ENCODE measurements around the gene CCDC170.

The CCDC170 gene

GRCh38 chr6:151464702-151465101 is 29.1 kb upstream of the CCDC170 start:
- no peak overlapping the region for H3K9ac ChIP-seq (ENCODE audit: low read length)
- no peaks in the 10 kb centered on the region for H3K27me3 ChIP-seq (ENCODE audit: control insufficient read depth in 1 of 2, insufficient read depth in 2 of 2, low read length in 2 of 2)
- H3K4me1 ChIP-seq (ENCODE audit: insufficient read depth, low read length), result peaks cover 4% of the 10 kb centered on the region
- no peaks in the 10 kb centered on the region for H3K9me3 ChIP-seq (ENCODE audit: low read length)
- no peak overlapping the region for H3K4me3 ChIP-seq (ENCODE audit: low read depth in 1 of 2, low read length in 2 of 2)
- peaks cover 32% of the 10 kb centered on the region for H3K36me3 ChIP-seq (ENCODE audit: insufficient read depth, low read length)
- H3K27ac ChIP-seq (ENCODE audit: low read depth, low read length), result no peak overlapping the region

- H3K27me3 ChIP-seq (ENCODE audit: control insufficient read depth in 1 of 2, insufficient read depth in 2 of 2, low read length in 2 of 2), result no peaks in the 10 kb centered on the region
- H3K9ac ChIP-seq (ENCODE audit: low read length), result no peak overlapping the region
- no peaks in the 10 kb centered on the region for H3K4me1 ChIP-seq (ENCODE audit: insufficient read depth, low read length)
- H3K4me3 ChIP-seq (ENCODE audit: low read depth in 1 of 2, low read length in 2 of 2), result no peak overlapping the region
- no peaks in the 10 kb centered on the region for H3K9me3 ChIP-seq (ENCODE audit: low read length)
- H3K27ac ChIP-seq (ENCODE audit: low read depth, low read length), result no peak overlapping the region
- H3K36me3 ChIP-seq (ENCODE audit: insufficient read depth, low read length), result no peaks in the 10 kb centered on the region
Observed at GRCh38 chr6:151475653-151476523, 17.9 kb upstream of the CCDC170 start.

GRCh38 chr6:151477726-151478125 is 16.1 kb upstream of the CCDC170 start:
- Histone ChIP-seq H3K27me3 (ENCODE audit: control insufficient read depth in 1 of 2, insufficient read depth in 2 of 2, low read length in 2 of 2) (no peaks in the 10 kb centered on the region), H3K4me1 (ENCODE audit: insufficient read depth, low read length) (no peaks in the 10 kb centered on the region), H3K36me3 (ENCODE audit: insufficient read depth, low read length) (no peaks in the 10 kb centered on the region), H3K9ac (ENCODE audit: low read length) (no peak overlapping the region), H3K4me3 (ENCODE audit: low read depth in 1 of 2, low read length in 2 of 2) (no peak overlapping the region), H3K27ac (ENCODE audit: low read depth, low read length) (no peak overlapping the region), H3K9me3 (ENCODE audit: low read length) (no peaks in the 10 kb centered on the region)

- Histone ChIP-seq H3K4me1 (ENCODE audit: insufficient read depth, low read length) (no peaks in the 10 kb centered on the region), H3K9me3 (ENCODE audit: low read length) (no peaks in the 10 kb centered on the region), H3K36me3 (ENCODE audit: insufficient read depth, low read length) (no peaks in the 10 kb centered on the region), H3K27me3 (ENCODE audit: control insufficient read depth in 1 of 2, insufficient read depth in 2 of 2, low read length in 2 of 2) (no peaks in the 10 kb centered on the region), H3K27ac (ENCODE audit: low read depth, low read length) (no peak overlapping the region), H3K9ac (ENCODE audit: low read length) (no peak overlapping the region), H3K4me3 (ENCODE audit: low read depth in 1 of 2, low read length in 2 of 2) (no peak overlapping the region)
Observed at GRCh38 chr6:151478670-151479069, 15.1 kb upstream of the CCDC170 start.

- Histone ChIP-seq H3K9ac (ENCODE audit: low read length) (no peak overlapping the region), H3K9me3 (ENCODE audit: low read length) (no peaks in the 10 kb centered on the region), H3K36me3 (ENCODE audit: insufficient read depth, low read length) (no peaks in the 10 kb centered on the region), H3K4me1 (ENCODE audit: insufficient read depth, low read length) (no peaks in the 10 kb centered on the region), H3K4me3 (ENCODE audit: low read depth in 1 of 2, low read length in 2 of 2) (no peak overlapping the region), H3K27me3 (ENCODE audit: control insufficient read depth in 1 of 2, insufficient read depth in 2 of 2, low read length in 2 of 2) (no peaks in the 10 kb centered on the region), H3K27ac (ENCODE audit: low read depth, low read length) (no peak overlapping the region)
Observed at GRCh38 chr6:151481786-151482185, 12.0 kb upstream of the CCDC170 start.

GRCh38 chr6:151482290-151482689 is 11.5 kb upstream of the CCDC170 start:
- no peaks in the 10 kb centered on the region for H3K9me3 ChIP-seq (ENCODE audit: low read length)
- no peaks in the 10 kb centered on the region for H3K36me3 ChIP-seq (ENCODE audit: insufficient read depth, low read length)
- no peaks in the 10 kb centered on the region for H3K4me1 ChIP-seq (ENCODE audit: insufficient read depth, low read length)
- no peak overlapping the region for H3K9ac ChIP-seq (ENCODE audit: low read length)
- H3K27ac ChIP-seq (ENCODE audit: low read depth, low read length), result no peak overlapping the region
- H3K4me3 ChIP-seq (ENCODE audit: low read depth in 1 of 2, low read length in 2 of 2), result no peak overlapping the region
- H3K27me3 ChIP-seq (ENCODE audit: control insufficient read depth in 1 of 2, insufficient read depth in 2 of 2, low read length in 2 of 2), result no peaks in the 10 kb centered on the region

- Histone ChIP-seq H3K9ac (ENCODE audit: low read length) (no peak overlapping the region), H3K4me1 (ENCODE audit: insufficient read depth, low read length) (no peaks in the 10 kb centered on the region), H3K36me3 (ENCODE audit: insufficient read depth, low read length) (no peaks in the 10 kb centered on the region), H3K27me3 (ENCODE audit: control insufficient read depth in 1 of 2, insufficient read depth in 2 of 2, low read length in 2 of 2) (no peaks in the 10 kb centered on the region), H3K9me3 (ENCODE audit: low read length) (no peaks in the 10 kb centered on the region), H3K4me3 (ENCODE audit: low read depth in 1 of 2, low read length in 2 of 2) (no peak overlapping the region), H3K27ac (ENCODE audit: low read depth, low read length) (no peak overlapping the region)
Observed at GRCh38 chr6:151483994-151484393, 9.8 kb upstream of the CCDC170 start.

- no peaks in the 10 kb centered on the region for H3K4me1 ChIP-seq (ENCODE audit: insufficient read depth, low read length)
- H3K36me3 ChIP-seq (ENCODE audit: insufficient read depth, low read length), result no peaks in the 10 kb centered on the region
- H3K9ac ChIP-seq (ENCODE audit: low read length), result no peak overlapping the region
- no peak overlapping the region for H3K27ac ChIP-seq (ENCODE audit: low read depth, low read length)
- H3K4me3 ChIP-seq (ENCODE audit: low read depth in 1 of 2, low read length in 2 of 2), result no peak overlapping the region
- H3K9me3 ChIP-seq (ENCODE audit: low read length), result no peaks in the 10 kb centered on the region
- H3K27me3 ChIP-seq (ENCODE audit: control insufficient read depth in 1 of 2, insufficient read depth in 2 of 2, low read length in 2 of 2), result no peaks in the 10 kb centered on the region
Observed at GRCh38 chr6:151488226-151488625, 5.6 kb upstream of the CCDC170 start.

- Histone ChIP-seq H3K4me3 (ENCODE audit: low read depth in 1 of 2, low read length in 2 of 2) (no peak overlapping the region), H3K9me3 (ENCODE audit: low read length) (no peaks in the 10 kb centered on the region), H3K27me3 (ENCODE audit: control insufficient read depth in 1 of 2, insufficient read depth in 2 of 2, low read length in 2 of 2) (peaks cover 9 to 15% of the 10 kb centered on the region in 2 donors), H3K36me3 (ENCODE audit: insufficient read depth, low read length) (no peaks in the 10 kb centered on the region), H3K9ac (ENCODE audit: low read length) (no peak overlapping the region), H3K27ac (ENCODE audit: low read depth, low read length) (no peak overlapping the region), H3K4me1 (ENCODE audit: insufficient read depth, low read length) (peaks cover 7% of the 10 kb centered on the region)
Observed at GRCh38 chr6:151490996-151491395, 2.8 kb upstream of the CCDC170 start.

GRCh38 chr6:151493161-151493803 is 535 bp upstream of the CCDC170 start:
- Histone ChIP-seq H3K36me3 (ENCODE audit: insufficient read depth, low read length) (no peaks in the 10 kb centered on the region), H3K27me3 (ENCODE audit: control insufficient read depth in 1 of 2, insufficient read depth in 2 of 2, low read length in 2 of 2) (peaks cover 9 to 15% of the 10 kb centered on the region in 2 donors), H3K9ac (ENCODE audit: low read length) (no peak overlapping the region), H3K4me1 (ENCODE audit: insufficient read depth, low read length) (peaks cover 7% of the 10 kb centered on the region), H3K4me3 (ENCODE audit: low read depth in 1 of 2, low read length in 2 of 2) (peak overlapping the region; percentile 65 to 69), H3K27ac (ENCODE audit: low read depth, low read length) (no peak overlapping the region), H3K9me3 (ENCODE audit: low read length) (no peaks in the 10 kb centered on the region)

GRCh38 chr6:151494235-151494935 is 568 bp downstream of the CCDC170 start:
- peaks cover 7% of the 10 kb centered on the region for H3K4me1 ChIP-seq (ENCODE audit: insufficient read depth, low read length)
- H3K27ac ChIP-seq (ENCODE audit: low read depth, low read length), result peak overlapping the region; percentile 24
- H3K27me3 ChIP-seq (ENCODE audit: control insufficient read depth in 1 of 2, insufficient read depth in 2 of 2, low read length in 2 of 2), result peaks cover 9 to 15% of the 10 kb centered on the region in 2 donors
- no peaks in the 10 kb centered on the region for H3K9me3 ChIP-seq (ENCODE audit: low read length)
- H3K4me3 ChIP-seq (ENCODE audit: low read depth in 1 of 2, low read length in 2 of 2), result peak overlapping the region; percentile 65 to 69
- no peak overlapping the region for H3K9ac ChIP-seq (ENCODE audit: low read length)
- H3K36me3 ChIP-seq (ENCODE audit: insufficient read depth, low read length), result no peaks in the 10 kb centered on the region
